GM18907 (cell line): ENCODE measurements around the gene IGFL3.

Experiments used
- ATAC-seq: cut with Tn5 transposase; IDR thresholded peaks from one replicate; pipeline ENCODE4 v1.9.1; 2021; ENCODE audit warnings: mild to moderate bottlenecking, moderate library complexity; ENCODE audit not compliant: unreplicated experiment

The IGFL3 gene

GRCh38 chr19:46077815-46078167 lies 46.7 kb downstream of the IGFL3 start:
- no peak for ATAC-seq

GRCh38 chr19:46076951-46077814 lies 47.3 kb downstream of the IGFL3 start:
- no peak for ATAC-seq

GRCh38 chr19:46076031-46076880 lies 48.2 kb downstream of the IGFL3 start:
- ATAC-seq, result no peak

- ATAC-seq, result no peak
These were observed 51.1 kb downstream of the IGFL3 start for GRCh38 chr19:46073268-46073922.
